ENCODE results near the gene SPATA46. TPM values are rescaled to one million over a fixed set of nuclear protein-coding genes. Genes with fewer than 3 reads are reported as not detected.

Gene SPATA46
- total and polyA plus RNA-seq, 2 donors (not counting 3 experiments of a cell fraction or from before 2014, with no cell fraction given): not detected

DNA sequence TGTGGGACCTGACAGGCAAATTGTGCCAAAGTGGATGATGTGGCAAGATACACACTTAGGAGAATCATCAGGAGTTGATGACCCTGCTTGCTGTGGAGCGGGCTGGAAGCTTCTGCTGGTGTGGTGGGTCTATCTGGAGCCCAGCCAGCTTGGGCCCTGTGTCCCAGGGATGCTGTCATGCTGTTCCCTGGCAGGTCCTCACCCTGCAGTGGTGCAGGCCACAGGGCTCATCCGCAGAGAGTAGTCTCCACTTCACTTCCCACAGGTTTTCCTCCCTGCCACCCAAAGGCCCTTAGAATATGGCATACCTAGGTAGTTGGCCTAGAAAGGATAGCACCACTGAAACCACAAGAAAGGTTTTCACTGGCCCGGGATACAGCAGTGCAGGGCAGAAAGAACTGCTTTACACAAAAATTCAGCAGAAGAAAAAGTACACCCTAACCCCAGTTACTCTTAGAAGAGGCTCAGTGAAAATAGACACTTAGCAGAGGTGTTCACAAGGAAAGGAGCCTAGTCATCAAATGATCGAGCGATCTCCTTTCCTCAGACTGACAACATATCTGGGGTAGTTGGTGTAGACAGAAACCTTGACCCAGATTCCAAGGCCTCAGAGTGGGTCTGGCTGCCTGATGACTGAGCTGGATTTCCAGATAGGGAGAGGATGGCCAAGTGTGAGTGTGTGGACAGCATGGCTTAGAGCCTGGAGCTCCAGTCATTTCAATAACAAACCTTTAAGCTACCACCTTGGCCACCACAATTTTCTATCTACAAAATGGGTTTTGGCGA lies 3.6 kb upstream of the SPATA46 start:
- ChIA-PET POLR2A (no interaction called here), CTCF (interaction anchor here (0.7 to 2.2 kb wide), 4 partner anchors 8 to 324 kb away, joined by 3 to 14 read pairs (median 4); no protein-coding TSS in a partner anchor)
- Histone ChIP-seq H3K4me3 (replicated peaks in 1 of 3; ENCODE audit: insufficient read depth in 1 of 3, low read depth in 1 of 3, low read length in 3 of 3) (no peak overlapping the region), H3K79me2 (ENCODE audit: control insufficient read depth, insufficient read depth, low read length) (no peaks in the 10 kb centered on the region), H3K27ac (ENCODE audit: insufficient read depth, low read depth, low read length) (no peak overlapping the region), H3K9me1 (replicated peaks; ENCODE audit: control insufficient read depth, extremely low read depth, insufficient read depth, low read length) (no peaks in the 10 kb centered on the region), H2AFZ (ENCODE audit: low read depth, low read length) (no peak overlapping the region), H3K4me1 (ENCODE audit: control insufficient read depth, extremely low read depth, insufficient read depth, low read length) (no peaks in the 10 kb centered on the region), H3K4me2 (ENCODE audit: insufficient read depth, low read length) (no peak overlapping the region), H4K20me1 (replicated peaks; ENCODE audit: control insufficient read depth, extremely low read depth, insufficient read depth, low read length) (no peaks in the 10 kb centered on the region), H3K9me3 (replicated peaks; ENCODE audit: control insufficient read depth, insufficient read depth, low read length) (no peaks in the 10 kb centered on the region), H3K36me3 (ENCODE audit: control insufficient read depth in 2 of 2, extremely low read depth in 1 of 2, insufficient read depth in 2 of 2, low read length in 2 of 2) (peaks cover 0 to 3% of the 10 kb centered on the region in 2 experiments), H3K27me3 (ENCODE audit: control insufficient read depth in 2 of 2, insufficient read depth in 2 of 2, low read length in 2 of 2) (no peaks in the 10 kb centered on the region), H3K9ac (replicated peaks; ENCODE audit: extremely low read depth, insufficient read depth, low read length) (no peak overlapping the region)
- no TSS peak for BruUV-seq (replicated peaks)
- no peak for TF ChIP-seq MYC (IDR thresholded peaks at IDR 0.05; ENCODE audit: low read depth, low read length)
- no peak for TF ChIP-seq FOS (IDR thresholded peaks at IDR 0.05; ENCODE audit: borderline replicate concordance, insufficient read depth, low read length)
- no peak for TF ChIP-seq CTCF (IDR thresholded peaks at IDR 0.05; ENCODE audit: extremely low read depth in 1 of 2, insufficient read depth in 1 of 2, low read depth in 1 of 2, low read length in 2 of 2)
- TF ChIP-seq EZH2 (IDR thresholded peaks at IDR 0.05; ENCODE audit: borderline replicate concordance, low read depth, low read length, severe bottlenecking): no peak
- TF ChIP-seq POLR2AphosphoS5 (IDR thresholded peaks at IDR 0.05; ENCODE audit: insufficient read depth, low read depth, low read length): no peak
- TF ChIP-seq, protein P1, sequence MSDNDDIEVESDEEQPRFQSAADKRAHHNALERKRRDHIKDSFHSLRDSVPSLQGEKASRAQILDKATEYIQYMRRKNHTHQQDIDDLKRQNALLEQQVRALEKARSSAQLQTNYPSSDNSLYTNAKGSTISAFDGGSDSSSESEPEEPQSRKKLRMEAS (IDR thresholded peaks at IDR 0.05; ENCODE audit: insufficient read depth, insufficient read length): no peak
- no peak for TF ChIP-seq GATA2 (IDR thresholded peaks at IDR 0.05; ENCODE audit: insufficient read depth, insufficient read length, low read depth, low read length)
- TF ChIP-seq JUN (IDR thresholded peaks at IDR 0.05; ENCODE audit: borderline replicate concordance, insufficient read depth, insufficient read length, low read depth): no peak
- TF ChIP-seq POLR2A (IDR thresholded peaks at IDR 0.05; ENCODE audit: low read depth, low read length): no peak
- intact Hi-C loops (cut with micrococcal nuclease) (no loop called here), dilution Hi-C loops (cut with MboI; ENCODE audit: extremely low pct_ligation_motif_present, low sequenced_read_pairs) (no loop called here)
- DNase-seq (ENCODE audit: low read depth, low spot score): no peak
- no peak for FAIRE-seq
